Stimulated activated naive B cell treated with anti-CD40 and anti-IgM and Interleukin-4, amounts not matched to agents 10 μg/mL and 1 μg/mL and 100 μg/mL, for 72 hours (primary cell): Measurements from ENCODE around the gene C1D.

Experiments
- ATAC-seq, 2 donors: fragments of 150-1000 bp; cut with Tn5 transposase; replicated peaks; 2 replicates each; pipeline ENCODE4 v1.10.0; 2021; ENCODE audit warnings: moderate library complexity in 1 of 2
- DNase-seq: peaks from one replicate; pipeline ENCODE4 v3.0.0; 2021
- H3K27ac Mint-ChIP-seq: one replicate; pipeline ENCODE4 v1.8.0; 2022; ENCODE audit warnings: mild to moderate bottlenecking, mixed read lengths
- H3K27me3 Mint-ChIP-seq, 2 donors: one replicate each; pipeline ENCODE4 v1.8.0; 2022; ENCODE audit warnings: mixed read lengths in 2 of 2
- H3K36me3 Mint-ChIP-seq, 2 donors: one replicate each; pipeline ENCODE4 v1.8.0; 2022; ENCODE audit warnings: mixed read lengths in 2 of 2, mild to moderate bottlenecking in 1 of 2
- H3K4me1 Mint-ChIP-seq, 2 donors: one replicate each; pipeline ENCODE4 v1.8.0; 2022; ENCODE audit warnings: mixed read lengths in 2 of 2, mild to moderate bottlenecking in 1 of 2
- H3K4me3 Mint-ChIP-seq, 2 donors: one replicate each; pipeline ENCODE4 v1.8.0; 2022; ENCODE audit warnings: mild to moderate bottlenecking in 2 of 2, mixed read lengths in 2 of 2, moderate library complexity in 1 of 2
- H3K9me3 Mint-ChIP-seq, 2 donors: one replicate each; pipeline ENCODE4 v1.8.0; 2022; ENCODE audit warnings: mixed read lengths in 2 of 2, mild to moderate bottlenecking in 1 of 2

Gene C1D

GRCh38 chr2:68044099-68044498 lies 18.7 kb downstream of the C1D start:
- Mint-ChIP-seq H3K9me3 (no peaks in the 10 kb centered on the region), H3K4me1 (peaks cover 3 to 6% of the 10 kb centered on the region in 2 donors), H3K27ac (no peak overlapping the region), H3K27me3 (no peaks in the 10 kb centered on the region), H3K36me3 (peaks cover 7 to 13% of the 10 kb centered on the region in 2 donors), H3K4me3 (no peak overlapping the region)
- ATAC-seq (no peak), DNase-seq (no peak)

- Mint-ChIP-seq H3K9me3 (no peaks in the 10 kb centered on the region), H3K4me1 (peaks cover 3 to 4% of the 10 kb centered on the region in 2 donors), H3K4me3 (no peak overlapping the region), H3K27me3 (no peaks in the 10 kb centered on the region), H3K27ac (no peak overlapping the region), H3K36me3 (peaks cover 5 to 13% of the 10 kb centered on the region in 2 donors)
- no peak for ATAC-seq
- no peak for DNase-seq
Observed at GRCh38 chr2:68043695-68044094, 19.1 kb downstream of the C1D start.

DNA sequence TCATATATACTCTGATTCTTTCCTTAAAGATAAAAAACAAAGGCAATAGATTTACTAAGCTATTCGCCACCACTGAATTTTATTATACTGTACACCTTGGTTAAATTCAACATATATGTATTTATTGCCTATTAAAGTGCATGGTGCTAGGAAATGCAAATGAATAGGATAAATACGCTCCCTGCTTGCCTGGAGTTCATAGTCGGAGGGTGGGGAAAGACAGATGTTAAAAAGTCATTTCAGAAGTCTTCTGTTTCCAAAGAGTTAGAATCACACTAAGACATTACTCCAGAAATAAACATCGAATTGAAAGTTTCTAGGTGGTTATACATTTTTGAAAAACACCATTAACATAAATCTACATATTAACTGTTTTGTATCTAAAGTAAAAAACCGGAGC lies 19.8 kb downstream of the C1D start:
- H3K36me3 Mint-ChIP-seq, result peaks cover 3 to 13% of the 10 kb centered on the region in 2 donors
- no peak overlapping the region for H3K27ac Mint-ChIP-seq
- no peaks in the 10 kb centered on the region for H3K27me3 Mint-ChIP-seq
- DNase-seq (no peak), ATAC-seq (no peak)
- H3K9me3 Mint-ChIP-seq, result no peaks in the 10 kb centered on the region
- no peak overlapping the region for H3K4me3 Mint-ChIP-seq
- H3K4me1 Mint-ChIP-seq, result peaks cover 0 to 1% of the 10 kb centered on the region in 2 donors

DNA sequence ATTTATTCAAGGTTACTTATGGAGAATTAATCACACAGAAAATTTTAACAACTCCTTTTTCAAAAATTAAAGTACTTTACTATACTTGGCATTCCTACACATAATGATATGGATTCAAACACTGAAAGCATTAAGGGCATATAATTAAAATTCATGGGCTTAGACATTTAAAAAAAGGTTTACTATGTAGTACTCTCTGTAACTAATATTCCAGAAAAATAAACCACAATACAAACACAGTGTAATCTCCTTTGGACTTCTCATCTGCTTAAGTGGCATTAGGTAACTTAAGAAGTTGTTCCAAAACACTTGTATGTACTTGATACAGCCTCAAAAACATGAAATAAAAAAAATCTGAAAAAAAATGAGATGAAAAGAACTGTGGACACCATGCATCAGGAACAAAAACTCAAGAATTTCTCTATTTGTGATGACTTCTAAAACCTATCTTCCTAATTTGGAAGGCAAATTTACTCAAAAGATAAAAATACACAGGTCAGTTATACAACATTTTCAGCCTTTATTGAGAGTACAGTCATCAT lies 21.0 kb downstream of the C1D start:
- Mint-ChIP-seq H3K4me3 (no peak overlapping the region), H3K4me1 (peaks cover 0 to 1% of the 10 kb centered on the region in 2 donors), H3K36me3 (peaks cover 3 to 13% of the 10 kb centered on the region in 2 donors), H3K9me3 (no peaks in the 10 kb centered on the region), H3K27ac (no peak overlapping the region), H3K27me3 (no peaks in the 10 kb centered on the region)
- ATAC-seq, result no peak
- DNase-seq, result no peak

- H3K4me1 Mint-ChIP-seq, result peaks cover 0 to 1% of the 10 kb centered on the region in 2 donors
- H3K36me3 Mint-ChIP-seq, result peaks cover 3 to 9% of the 10 kb centered on the region in 2 donors
- DNase-seq (no peak), ATAC-seq (no peak)
- no peak overlapping the region for H3K27ac Mint-ChIP-seq
- no peaks in the 10 kb centered on the region for H3K27me3 Mint-ChIP-seq
- H3K4me3 Mint-ChIP-seq, result no peak overlapping the region
- H3K9me3 Mint-ChIP-seq, result no peaks in the 10 kb centered on the region
Observed at GRCh38 chr2:68040078-68040477, 22.7 kb downstream of the C1D start.

DNA sequence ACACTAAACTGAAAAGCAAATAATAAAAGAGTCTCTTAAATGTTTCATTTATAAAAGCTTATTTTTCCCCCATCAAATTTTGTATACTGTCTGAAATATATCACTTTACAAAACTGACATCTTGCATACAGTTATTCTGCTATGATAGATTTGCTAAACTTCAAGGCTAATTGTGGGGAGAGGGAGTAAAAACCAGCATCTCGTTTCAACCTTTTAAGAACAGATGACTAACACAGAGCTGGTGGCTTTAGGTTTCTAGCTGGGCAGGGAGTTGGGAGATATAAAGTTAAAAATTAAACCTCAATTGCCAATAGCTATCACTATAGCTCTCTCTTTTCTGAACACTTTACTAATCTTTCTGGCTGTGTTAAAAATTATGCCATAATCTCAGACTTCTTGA lies 23.5 kb downstream of the C1D start:
- peaks cover 0 to 1% of the 10 kb centered on the region in 2 donors for H3K4me1 Mint-ChIP-seq
- ATAC-seq (no peak), DNase-seq (no peak)
- peaks cover 0 to under 1% of the 10 kb centered on the region in 2 donors for H3K27me3 Mint-ChIP-seq
- no peak overlapping the region for H3K27ac Mint-ChIP-seq
- peaks cover 3 to 7% of the 10 kb centered on the region in 2 donors for H3K36me3 Mint-ChIP-seq
- H3K9me3 Mint-ChIP-seq, result no peaks in the 10 kb centered on the region
- H3K4me3 Mint-ChIP-seq, result no peak overlapping the region

- H3K27me3 Mint-ChIP-seq, result peaks cover 3 to 6% of the 10 kb centered on the region in 2 donors
- H3K9me3 Mint-ChIP-seq, result no peaks in the 10 kb centered on the region
- H3K36me3 Mint-ChIP-seq, result no peaks in the 10 kb centered on the region
- no peak for DNase-seq
- ATAC-seq, result no peak
- no peak overlapping the region for H3K27ac Mint-ChIP-seq
- no peak overlapping the region for H3K4me3 Mint-ChIP-seq
- H3K4me1 Mint-ChIP-seq, result peaks cover 0 to 2% of the 10 kb centered on the region in 2 donors
Observed at GRCh38 chr2:68032702-68033101, 30.1 kb downstream of the C1D start.

- Mint-ChIP-seq H3K36me3 (no peaks in the 10 kb centered on the region), H3K4me1 (peaks cover 0 to 2% of the 10 kb centered on the region in 2 donors), H3K4me3 (no peak overlapping the region), H3K27ac (no peak overlapping the region), H3K27me3 (peaks cover 8 to 11% of the 10 kb centered on the region in 2 donors), H3K9me3 (no peaks in the 10 kb centered on the region)
- DNase-seq (no peak), ATAC-seq (peak in 1 of 2 donors; percentile 65)
Observed at GRCh38 chr2:68031542-68032160, 31.2 kb downstream of the C1D start.

GRCh38 chr2:68031043-68031442 lies 31.8 kb downstream of the C1D start:
- no peaks in the 10 kb centered on the region for H3K36me3 Mint-ChIP-seq
- H3K9me3 Mint-ChIP-seq, result no peaks in the 10 kb centered on the region
- H3K27me3 Mint-ChIP-seq, result peaks cover 11 to 17% of the 10 kb centered on the region in 2 donors
- peaks cover 0 to 2% of the 10 kb centered on the region in 2 donors for H3K4me1 Mint-ChIP-seq
- no peak for DNase-seq
- no peak overlapping the region for H3K27ac Mint-ChIP-seq
- no peak for ATAC-seq
- no peak overlapping the region for H3K4me3 Mint-ChIP-seq

DNA sequence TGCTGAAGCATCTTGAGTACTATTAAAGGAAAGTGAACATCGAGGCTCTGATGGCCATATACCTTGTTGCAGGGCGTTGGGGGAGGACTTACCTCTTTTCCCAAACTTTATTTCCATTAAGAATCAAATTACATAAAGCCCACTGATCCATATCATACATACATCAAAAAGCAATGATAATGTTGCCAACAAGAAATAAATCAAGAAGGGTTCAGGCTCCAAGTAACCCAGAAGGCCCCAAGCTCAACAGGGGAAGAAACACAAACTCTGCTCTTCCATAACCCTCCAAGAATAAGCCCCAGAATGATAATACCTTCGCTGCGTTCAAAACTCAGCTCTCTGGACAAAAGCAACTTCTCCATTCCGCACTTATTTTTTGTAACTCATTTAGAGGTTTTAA lies 32.3 kb downstream of the C1D start:
- no peaks in the 10 kb centered on the region for H3K9me3 Mint-ChIP-seq
- H3K4me3 Mint-ChIP-seq, result no peak overlapping the region
- DNase-seq (no peak), ATAC-seq (no peak)
- no peak overlapping the region for H3K27ac Mint-ChIP-seq
- peaks cover 14 to 20% of the 10 kb centered on the region in 2 donors for H3K27me3 Mint-ChIP-seq
- H3K36me3 Mint-ChIP-seq, result no peaks in the 10 kb centered on the region
- peaks cover 0 to 2% of the 10 kb centered on the region in 2 donors for H3K4me1 Mint-ChIP-seq

DNA sequence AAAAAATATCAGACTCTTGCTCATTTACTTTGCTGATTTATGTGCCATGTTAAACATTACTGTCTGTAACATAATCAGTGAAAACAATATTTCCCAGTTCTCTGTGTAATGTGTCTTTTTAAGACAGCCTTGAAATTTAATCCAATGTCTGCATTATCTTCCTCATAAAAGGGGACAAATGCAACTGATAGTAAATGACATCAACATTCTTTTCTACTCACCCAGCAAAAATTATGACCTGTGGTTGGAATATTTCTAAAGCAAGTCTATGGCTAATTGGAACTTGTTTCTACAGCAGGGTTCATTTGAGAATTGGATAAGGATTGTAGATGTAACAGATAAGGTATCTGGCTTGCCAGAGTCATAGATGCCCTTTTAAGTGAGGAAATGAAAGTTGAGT lies 34.8 kb downstream of the C1D start:
- no peaks in the 10 kb centered on the region for H3K9me3 Mint-ChIP-seq
- peaks cover 0 to 2% of the 10 kb centered on the region in 2 donors for H3K4me1 Mint-ChIP-seq
- H3K36me3 Mint-ChIP-seq, result no peaks in the 10 kb centered on the region
- ATAC-seq, result peak in 1 of 2 donors; percentile 36
- no peak overlapping the region for H3K27ac Mint-ChIP-seq
- H3K27me3 Mint-ChIP-seq, result peaks cover 20 to 31% of the 10 kb centered on the region in 2 donors
- no peak for DNase-seq
- no peak overlapping the region for H3K4me3 Mint-ChIP-seq

DNA sequence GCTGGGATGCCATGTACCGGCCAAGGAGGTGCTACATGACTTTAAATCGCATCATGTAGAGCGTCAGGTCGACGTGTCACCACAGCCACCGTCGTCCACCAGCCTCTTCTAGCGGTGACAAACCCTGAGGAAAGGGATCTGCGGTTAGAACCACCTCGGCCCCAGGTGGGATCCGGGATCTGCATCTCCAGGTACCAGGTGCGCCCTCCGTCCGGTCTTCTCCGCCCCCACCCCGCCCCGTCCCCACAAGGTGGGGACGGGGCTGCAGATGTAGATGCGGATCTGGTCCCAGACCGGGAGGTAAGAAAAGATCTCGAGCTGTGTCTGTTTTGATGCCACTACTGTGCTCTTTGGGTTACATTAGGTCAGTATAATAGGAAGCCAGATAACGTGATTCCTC lies 38.4 kb downstream of the C1D start:
- peaks cover 0 to 1% of the 10 kb centered on the region in 2 donors for H3K36me3 Mint-ChIP-seq
- peaks cover 0 to 1% of the 10 kb centered on the region in 2 donors for H3K9me3 Mint-ChIP-seq
- H3K27ac Mint-ChIP-seq, result no peak overlapping the region
- H3K4me3 Mint-ChIP-seq, result no peak overlapping the region
- peaks cover 0 to 2% of the 10 kb centered on the region in 2 donors for H3K4me1 Mint-ChIP-seq
- DNase-seq, result no peak
- H3K27me3 Mint-ChIP-seq, result peaks cover 28 to 44% of the 10 kb centered on the region in 2 donors
- ATAC-seq, result no peak

DNA sequence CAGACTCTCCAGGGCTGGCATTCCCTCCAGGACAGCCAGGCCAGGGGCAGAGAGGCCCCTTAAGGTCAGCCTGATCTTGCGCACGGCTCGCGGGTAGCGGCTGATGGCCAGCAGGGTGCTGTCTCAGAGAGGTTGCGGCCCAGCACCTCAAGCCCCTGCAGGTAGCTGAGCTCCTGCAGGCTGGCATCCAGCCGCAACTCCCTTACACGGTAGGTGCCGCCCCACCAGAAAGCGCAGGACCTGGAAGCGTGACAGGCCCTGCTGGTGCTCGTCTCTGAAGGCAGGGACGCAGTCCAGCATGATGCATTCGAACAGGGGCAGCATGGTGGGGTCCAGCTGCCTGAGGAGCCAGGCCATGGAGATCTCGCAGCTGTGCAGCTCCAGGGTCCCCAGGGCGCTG lies 38.9 kb downstream of the C1D start:
- Mint-ChIP-seq H3K36me3 (peaks cover 0 to 1% of the 10 kb centered on the region in 2 donors), H3K4me3 (no peak overlapping the region), H3K4me1 (peaks cover 0 to 2% of the 10 kb centered on the region in 2 donors), H3K27ac (no peak overlapping the region), H3K27me3 (peaks cover 28 to 44% of the 10 kb centered on the region in 2 donors), H3K9me3 (peaks cover 0 to 1% of the 10 kb centered on the region in 2 donors)
- DNase-seq, result no peak
- ATAC-seq, result no peak

DNA sequence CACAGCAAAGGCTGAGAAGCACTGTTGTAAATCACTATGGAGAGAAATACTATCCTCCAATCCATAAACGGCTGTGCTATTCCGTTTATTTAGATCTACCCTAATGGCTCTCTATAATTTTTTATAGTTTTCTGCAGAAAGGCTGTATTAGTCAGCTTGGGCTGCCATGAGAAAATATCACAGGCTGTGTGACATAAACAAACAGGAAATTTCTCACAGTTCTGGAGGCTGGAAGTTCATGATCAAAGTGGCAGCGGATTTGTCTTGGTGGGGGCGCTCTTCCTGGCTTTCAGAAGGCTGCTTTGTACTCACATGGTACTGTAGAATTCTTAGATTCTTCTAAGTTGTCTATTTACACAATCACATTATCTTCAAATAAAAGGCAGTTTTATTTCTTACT lies 44.1 kb downstream of the C1D start:
- ATAC-seq (no peak), DNase-seq (no peak)
- Mint-ChIP-seq H3K4me3 (no peak overlapping the region), H3K4me1 (no peaks in the 10 kb centered on the region), H3K27me3 (peaks cover 17 to 24% of the 10 kb centered on the region in 2 donors), H3K9me3 (peaks cover 0 to 3% of the 10 kb centered on the region in 2 donors), H3K27ac (no peak overlapping the region), H3K36me3 (peaks cover 0 to 1% of the 10 kb centered on the region in 2 donors)

GRCh38 chr2:68009526-68009925 lies 53.3 kb downstream of the C1D start:
- Mint-ChIP-seq H3K4me3 (no peak overlapping the region), H3K27me3 (peaks cover 12 to 47% of the 10 kb centered on the region in 2 donors), H3K9me3 (peaks cover 0 to 5% of the 10 kb centered on the region in 2 donors), H3K4me1 (peaks cover 2 to 6% of the 10 kb centered on the region in 2 donors), H3K36me3 (no peaks in the 10 kb centered on the region), H3K27ac (no peak overlapping the region)
- no peak for DNase-seq
- no peak for ATAC-seq
